Measurements from ENCODE around the gene LPGAT1.
A peak's percentile ranks its signal among the peaks of the same experiment; 100 is the strongest.

LPGAT1 gene

DNA sequence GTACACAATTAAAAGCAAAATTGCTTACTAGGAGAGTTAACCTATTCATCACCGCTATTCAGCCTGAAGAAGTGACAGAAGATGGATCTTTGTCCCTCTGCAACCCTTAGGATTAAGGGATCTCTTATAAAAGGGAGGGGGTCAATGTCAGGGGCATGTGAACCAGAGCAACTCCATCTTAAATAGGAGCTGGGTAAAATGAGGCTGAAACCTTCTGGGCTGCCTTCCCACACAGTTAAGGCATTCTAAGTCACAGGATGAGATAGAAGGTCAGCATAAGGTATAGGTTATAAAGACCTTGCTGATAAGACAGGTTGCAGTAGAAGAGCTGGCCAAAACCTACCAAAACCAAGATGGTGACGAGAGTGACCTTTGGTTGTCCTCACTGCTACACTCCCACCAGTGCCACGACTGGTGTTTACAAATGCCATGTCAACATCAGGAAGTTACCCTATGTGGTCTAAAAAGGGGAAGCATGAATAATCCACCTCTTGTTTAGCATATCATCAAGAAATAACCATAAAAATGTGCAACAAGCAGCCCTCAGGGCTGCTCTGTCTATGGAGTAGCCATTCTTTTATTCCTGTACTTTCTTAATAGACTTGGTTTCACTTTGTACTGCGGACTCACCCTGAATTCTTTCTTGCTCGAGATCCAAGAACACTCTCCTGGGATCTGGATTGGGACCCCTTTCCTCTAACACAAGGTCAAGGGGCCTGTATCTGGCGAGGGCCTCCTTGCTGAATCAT, 119.8 kb downstream of the LPGAT1 start:
- Histone ChIP-seq H3K4me3 (no peak overlapping the region), H3K9ac (no peak overlapping the region), H3K27me3 (no peaks in the 10 kb centered on the region), H4K20me1 (no peaks in the 10 kb centered on the region), H3K36me3 (no peaks in the 10 kb centered on the region), H3K4me1 (peaks cover 13 to 38% (median 28%) of the 10 kb centered on the region in 10 experiments), H3K9me3 (replicated peaks in 1 of 11) (no peaks in the 10 kb centered on the region; a peak in 1 of 22 replicates), H3K4me2 (peak overlapping the region in 10 of 11 experiments; percentile 12 to 75 (median 40); a peak in 17 of 22 replicates), H3K27ac (peak overlapping the region in 3 of 11 experiments; percentile 29 to 55 (median 41); a peak in 5 of 22 replicates)
- TF ChIP-seq Cebpa-rat (IDR thresholded peaks at IDR 0.05), result no peak

DNA sequence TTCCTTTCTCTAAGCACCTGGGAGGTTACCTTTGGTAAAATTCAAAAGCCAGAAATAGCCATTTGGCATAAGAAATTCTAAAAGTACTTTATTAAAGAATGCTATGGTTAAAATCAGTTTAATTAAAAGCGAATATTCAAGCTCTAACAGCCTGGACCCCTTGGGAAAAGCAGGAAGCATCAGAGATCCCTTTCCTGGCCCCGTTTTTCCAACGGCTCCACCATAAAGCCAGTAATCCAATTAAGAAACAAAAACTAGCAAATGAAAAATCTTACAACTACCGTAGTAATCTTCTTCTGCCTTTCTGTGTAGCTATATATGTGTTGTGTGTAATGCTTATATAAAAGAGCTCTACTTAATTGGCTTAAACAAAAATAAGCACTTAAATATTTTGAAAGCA, 121.6 kb downstream of the LPGAT1 start:
- Histone ChIP-seq H3K4me2 (no peak overlapping the region), H3K9ac (no peak overlapping the region), H3K36me3 (no peaks in the 10 kb centered on the region), H3K4me1 (peaks cover 10 to 34% (median 22%) of the 10 kb centered on the region in 10 experiments), H3K27me3 (no peaks in the 10 kb centered on the region), H3K9me3 (replicated peaks in 1 of 11) (no peaks in the 10 kb centered on the region; a peak in 1 of 22 replicates), H3K27ac (no peak overlapping the region), H4K20me1 (no peaks in the 10 kb centered on the region), H3K4me3 (no peak overlapping the region)
- TF ChIP-seq Cebpa-rat (IDR thresholded peaks at IDR 0.05), result no peak

DNA sequence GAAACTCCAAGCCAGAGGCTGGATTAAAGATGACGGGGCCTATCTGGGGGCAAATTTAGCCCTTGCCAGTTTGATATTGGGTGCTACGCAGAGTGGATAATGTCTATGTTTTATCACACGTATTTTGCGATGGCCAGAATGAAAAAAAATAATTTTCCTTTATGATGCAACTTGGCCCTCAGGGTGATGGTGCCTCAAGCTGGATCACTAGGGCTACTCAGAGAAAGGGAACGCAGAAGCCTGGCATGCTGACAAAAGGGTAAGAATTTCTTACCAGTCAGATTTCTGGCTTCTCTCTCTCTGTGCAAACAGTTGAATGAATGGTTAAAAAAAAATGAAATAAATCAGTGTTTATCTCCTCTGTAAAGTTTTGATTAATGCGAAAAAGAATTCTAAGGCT, 122.6 kb downstream of the LPGAT1 start:
- Histone ChIP-seq H3K9ac (no peak overlapping the region), H3K4me2 (no peak overlapping the region), H4K20me1 (no peaks in the 10 kb centered on the region), H3K36me3 (no peaks in the 10 kb centered on the region), H3K27ac (no peak overlapping the region), H3K4me3 (no peak overlapping the region), H3K27me3 (no peaks in the 10 kb centered on the region), H3K9me3 (replicated peaks in 1 of 11) (no peaks in the 10 kb centered on the region; a peak in 1 of 22 replicates), H3K4me1 (peaks cover 10 to 39% (median 26%) of the 10 kb centered on the region in 10 experiments)
- TF ChIP-seq Cebpa-rat (IDR thresholded peaks at IDR 0.05), result no peak

DNA sequence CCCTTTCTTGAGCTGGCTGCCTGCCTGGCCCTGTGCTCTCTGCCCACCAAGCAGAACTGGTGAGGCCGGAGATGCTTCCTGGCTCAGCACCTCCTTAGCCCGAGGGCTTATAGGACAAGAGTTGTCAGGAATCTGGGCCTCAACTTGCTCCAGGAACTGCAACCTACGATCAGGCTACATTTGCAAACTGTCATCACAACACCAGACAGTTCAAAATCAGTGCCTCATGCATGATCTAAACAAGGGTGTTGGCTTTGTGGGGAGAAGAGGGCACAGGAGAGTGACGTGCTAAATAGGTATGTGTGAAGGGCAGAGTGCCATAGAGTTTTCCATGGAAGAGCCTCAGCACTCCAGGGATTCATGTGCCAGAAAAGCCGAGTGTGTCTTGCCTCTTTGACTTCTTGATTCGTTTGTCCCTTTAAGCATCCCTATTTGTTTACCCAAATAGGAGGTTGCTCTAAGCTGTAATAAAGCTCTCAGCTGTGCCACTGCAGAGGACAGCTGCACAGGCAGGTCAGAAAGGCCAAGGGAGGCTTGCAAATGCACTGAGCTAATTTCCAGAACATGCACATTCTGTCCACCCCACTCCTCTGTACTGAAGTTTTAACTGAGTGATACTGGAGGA, 125.0 kb downstream of the LPGAT1 start:
- peaks cover 0 to 32% (median 17%) of the 10 kb centered on the region in 10 experiments; a peak in 16 of 20 replicates for H3K4me1 ChIP-seq
- H3K27ac ChIP-seq, result no peak overlapping the region
- H3K9ac ChIP-seq, result no peak overlapping the region
- H3K4me3 ChIP-seq, result no peak overlapping the region
- no peaks in the 10 kb centered on the region for H3K36me3 ChIP-seq
- H3K4me2 ChIP-seq, result peak overlapping the region in 3 of 11 experiments; percentile 9 to 29 (median 28); a peak in 4 of 22 replicates
- TF ChIP-seq Cebpa-rat (IDR thresholded peaks at IDR 0.05), result no peak
- H3K9me3 ChIP-seq (replicated peaks in 1 of 11), result no peaks in the 10 kb centered on the region
- H4K20me1 ChIP-seq, result no peaks in the 10 kb centered on the region
- H3K27me3 ChIP-seq, result no peaks in the 10 kb centered on the region

DNA sequence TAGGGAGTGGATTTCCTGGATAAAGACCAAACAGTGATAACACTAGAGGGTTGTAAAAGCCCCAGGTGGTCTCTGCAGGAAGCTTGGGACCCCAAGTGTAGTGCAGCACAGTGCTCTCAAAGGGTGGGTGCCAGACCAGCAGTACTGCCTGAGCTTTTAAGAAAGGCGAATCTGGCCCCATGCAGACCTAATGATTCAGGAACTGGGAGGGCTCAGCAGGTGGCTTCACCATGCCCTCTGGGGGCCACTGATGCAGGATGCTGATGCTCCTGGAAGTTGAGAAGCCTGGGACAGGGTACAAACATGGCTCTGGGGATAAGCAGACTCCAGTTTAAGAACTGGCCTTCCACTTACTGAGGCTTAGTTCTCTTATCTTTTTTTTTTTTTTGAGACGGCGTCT, 126.0 kb downstream of the LPGAT1 start:
- Histone ChIP-seq H3K4me1 (peaks cover 0 to 32% (median 18%) of the 10 kb centered on the region in 10 experiments; a peak in 13 of 20 replicates), H3K27me3 (no peaks in the 10 kb centered on the region), H3K9ac (no peak overlapping the region), H3K4me3 (no peak overlapping the region), H3K27ac (no peak overlapping the region), H3K36me3 (no peaks in the 10 kb centered on the region), H3K4me2 (peak overlapping the region in 7 of 11 experiments; percentile 17 to 43 (median 39); a peak in 9 of 22 replicates), H4K20me1 (no peaks in the 10 kb centered on the region), H3K9me3 (replicated peaks in 1 of 11) (no peaks in the 10 kb centered on the region)
- no peak for TF ChIP-seq Cebpa-rat (IDR thresholded peaks at IDR 0.05)

DNA sequence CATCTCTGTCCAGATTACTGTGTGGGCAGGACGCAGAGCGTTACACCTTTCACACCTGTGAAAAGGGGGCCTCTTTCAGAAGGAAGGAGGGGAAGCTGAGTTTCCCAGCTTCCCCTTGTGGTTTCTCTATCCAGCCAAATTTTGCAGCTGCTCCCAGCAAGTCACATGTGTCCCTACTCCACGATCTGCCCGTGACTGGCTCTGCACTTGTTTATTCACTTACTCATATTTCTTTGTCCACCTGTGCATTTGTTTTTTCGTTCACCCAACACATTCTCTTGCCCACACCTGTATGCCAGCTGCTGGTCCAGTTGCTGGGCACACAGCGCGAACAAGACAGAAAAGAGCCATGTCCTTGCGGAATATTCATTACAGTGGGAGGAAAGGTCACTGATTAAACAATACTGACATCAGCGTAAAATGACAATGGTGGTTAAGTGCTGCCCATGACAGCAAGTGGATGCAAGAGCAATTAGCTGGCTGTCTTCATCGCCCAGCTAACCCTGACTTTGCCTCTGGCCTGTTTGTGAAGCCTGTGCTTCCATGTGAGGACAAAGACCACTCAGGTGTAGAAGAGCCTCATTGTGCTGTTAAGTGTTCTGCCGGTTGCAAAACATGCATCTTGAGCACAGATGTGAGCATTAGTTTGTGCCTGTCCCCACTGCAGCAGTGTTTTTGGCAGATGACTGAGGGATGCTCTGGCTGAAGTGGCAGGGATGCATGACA, 126.6 kb downstream of the LPGAT1 start:
- no peaks in the 10 kb centered on the region for H3K9me3 ChIP-seq (replicated peaks in 1 of 11)
- H3K4me1 ChIP-seq, result peaks cover 0 to 32% (median 18%) of the 10 kb centered on the region in 10 experiments; a peak in 13 of 20 replicates
- H3K4me3 ChIP-seq, result no peak overlapping the region
- H4K20me1 ChIP-seq, result no peaks in the 10 kb centered on the region
- H3K36me3 ChIP-seq, result no peaks in the 10 kb centered on the region
- no peak for TF ChIP-seq Cebpa-rat (IDR thresholded peaks at IDR 0.05)
- H3K27me3 ChIP-seq, result no peaks in the 10 kb centered on the region
- H3K9ac ChIP-seq, result no peak overlapping the region
- no peak overlapping the region for H3K27ac ChIP-seq
- peak overlapping the region in 9 of 11 experiments; percentile 1 to 43 (median 39); a peak in 11 of 22 replicates for H3K4me2 ChIP-seq

DNA sequence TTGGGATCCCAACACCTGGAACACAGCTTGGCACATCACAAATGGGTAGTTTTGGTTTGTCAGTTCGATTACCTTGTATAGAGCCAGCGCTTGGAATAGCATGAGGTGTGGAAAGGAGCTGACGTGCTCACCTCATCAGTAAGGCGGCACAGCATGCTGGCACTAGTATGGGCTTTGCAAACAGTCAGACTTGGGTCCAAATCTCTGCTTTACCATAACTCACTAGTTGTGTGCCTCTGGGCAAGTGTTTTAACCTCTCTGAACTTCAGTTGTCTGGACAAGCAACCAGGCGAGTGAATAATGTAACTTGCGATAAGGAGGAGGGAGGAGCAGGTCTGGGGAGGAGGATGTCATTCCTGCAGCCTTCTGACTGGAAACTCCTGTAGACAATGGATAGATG, 128.8 kb downstream of the LPGAT1 start:
- H3K4me1 ChIP-seq, result peaks cover 13 to 50% (median 37%) of the 10 kb centered on the region in 10 experiments; a peak in 19 of 20 replicates
- no peaks in the 10 kb centered on the region for H3K36me3 ChIP-seq
- no peak overlapping the region for H3K27ac ChIP-seq
- no peaks in the 10 kb centered on the region for H3K9me3 ChIP-seq (replicated peaks in 1 of 11)
- no peak overlapping the region for H3K9ac ChIP-seq
- H4K20me1 ChIP-seq, result no peaks in the 10 kb centered on the region
- H3K27me3 ChIP-seq, result no peaks in the 10 kb centered on the region
- H3K4me3 ChIP-seq, result no peak overlapping the region
- TF ChIP-seq Cebpa-rat (IDR thresholded peaks at IDR 0.05), result no peak
- no peak overlapping the region for H3K4me2 ChIP-seq

DNA sequence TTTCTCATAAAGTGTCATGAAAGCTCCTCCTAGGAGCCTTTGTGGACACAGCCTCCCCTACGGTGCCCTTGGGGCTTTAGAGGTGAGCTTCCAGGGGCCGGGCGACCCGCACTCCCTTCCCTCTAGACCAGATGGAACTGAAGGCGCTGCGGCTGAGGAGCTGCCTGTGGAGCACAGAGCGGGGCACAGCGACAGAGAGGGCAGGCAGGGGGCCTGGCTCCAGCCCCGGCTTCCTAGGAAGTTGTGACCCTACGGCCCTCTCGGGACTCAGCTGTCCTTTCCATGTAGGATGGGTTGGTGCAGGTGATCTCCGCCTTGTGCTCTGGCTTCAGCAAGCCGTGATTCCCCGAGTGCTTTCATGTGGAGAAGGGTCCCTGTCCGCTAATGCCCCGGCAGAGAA, 131.5 kb downstream of the LPGAT1 start:
- Histone ChIP-seq H3K27me3 (no peaks in the 10 kb centered on the region), H3K4me2 (no peak overlapping the region), H3K4me3 (no peak overlapping the region), H3K9me3 (replicated peaks in 1 of 11) (peaks cover 6 to 11% (median 10%) of the 10 kb centered on the region in 11 experiments), H3K4me1 (peaks cover 23 to 50% (median 43%) of the 10 kb centered on the region in 10 experiments; a peak in 19 of 20 replicates), H3K9ac (no peak overlapping the region), H4K20me1 (no peaks in the 10 kb centered on the region), H3K27ac (no peak overlapping the region), H3K36me3 (no peaks in the 10 kb centered on the region; a peak in 1 of 22 replicates)
- TF ChIP-seq Cebpa-rat (IDR thresholded peaks at IDR 0.05), result no peak

Data from BLaER1 treated with 17β-estradiol and CSF1 and Interleukin-3, amounts not matched to agents 10 nM and 100 nM (cell line).